SIG-M5 (cell line): ENCODE results near the gene DCDC1.
"Not testable (repeated sequence)": the region's sequence is repeated elsewhere in the genome, so short reads cannot be mapped to it uniquely, and the experiment has no call there.

Experiments used
- DNase-seq: peaks from one replicate; lab custom pipeline; 2025; lab: John Stamatoyannopoulos, UW

DCDC1 gene

DNA sequence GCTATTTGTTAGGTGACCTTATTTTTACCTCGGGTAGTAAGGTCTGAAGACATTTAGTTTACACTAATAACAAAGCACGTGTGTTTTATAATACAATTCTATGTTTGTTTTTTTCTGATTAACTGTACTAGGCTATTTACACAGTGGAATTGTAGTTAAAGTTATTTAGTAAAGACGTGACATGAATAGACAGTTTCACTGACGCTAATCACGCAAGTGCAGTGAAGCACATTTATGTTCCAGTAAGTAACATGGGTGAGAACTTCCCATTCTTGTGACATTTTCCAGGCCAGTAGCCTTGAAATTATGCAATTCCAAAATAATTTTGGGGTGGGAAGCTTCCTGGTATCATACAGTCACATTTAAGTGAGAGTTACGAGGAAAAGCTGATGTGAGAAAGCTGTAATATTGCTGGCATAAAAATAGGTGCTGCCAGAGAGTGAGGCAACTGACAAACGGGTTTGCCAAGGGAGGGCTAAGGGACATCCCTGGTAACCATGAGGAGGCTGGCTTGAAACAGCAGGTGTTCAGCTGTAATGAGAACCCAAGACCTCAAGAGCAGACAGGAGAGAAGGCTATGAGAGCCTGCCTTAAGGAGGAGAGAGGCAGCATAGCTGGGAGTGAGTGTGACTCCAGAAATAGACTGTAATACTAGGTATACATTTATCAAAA lies 378.8 kb downstream of the DCDC1 start:
- no peak for DNase-seq

- DNase-seq, result no peak
Measured at GRCh38 chr11:30987819-30988218, 381.7 kb downstream of the DCDC1 start.

- DNase-seq, result no peak
Measured at GRCh38 chr11:30985536-30985935, 384.0 kb downstream of the DCDC1 start.

GRCh38 chr11:30984827-30985226 lies 384.7 kb downstream of the DCDC1 start:
- DNase-seq, result no peak

DNA sequence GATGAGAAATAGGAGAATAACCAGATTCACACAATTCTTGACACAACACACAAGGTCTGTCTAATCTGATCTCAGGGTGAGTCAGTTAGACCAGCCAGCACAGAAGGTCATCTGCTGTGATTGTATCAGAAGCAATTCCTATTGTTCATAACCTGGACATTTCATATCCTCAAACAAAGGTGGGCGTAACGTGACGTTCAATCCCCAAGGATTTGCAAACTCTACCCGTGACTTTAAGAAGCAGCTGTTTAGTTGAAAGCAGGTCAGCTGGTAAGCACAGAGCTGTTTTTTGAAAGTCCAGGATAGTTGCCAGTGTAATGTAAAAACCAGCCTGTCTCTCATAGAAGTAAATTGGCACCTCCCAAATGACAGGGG lies 385.1 kb downstream of the DCDC1 start:
- no peak for DNase-seq

- no peak for DNase-seq
Measured at GRCh38 chr11:30983776-30984441, 385.6 kb downstream of the DCDC1 start.

GRCh38 chr11:30983143-30983542 lies 386.4 kb downstream of the DCDC1 start:
- no peak for DNase-seq

DNA sequence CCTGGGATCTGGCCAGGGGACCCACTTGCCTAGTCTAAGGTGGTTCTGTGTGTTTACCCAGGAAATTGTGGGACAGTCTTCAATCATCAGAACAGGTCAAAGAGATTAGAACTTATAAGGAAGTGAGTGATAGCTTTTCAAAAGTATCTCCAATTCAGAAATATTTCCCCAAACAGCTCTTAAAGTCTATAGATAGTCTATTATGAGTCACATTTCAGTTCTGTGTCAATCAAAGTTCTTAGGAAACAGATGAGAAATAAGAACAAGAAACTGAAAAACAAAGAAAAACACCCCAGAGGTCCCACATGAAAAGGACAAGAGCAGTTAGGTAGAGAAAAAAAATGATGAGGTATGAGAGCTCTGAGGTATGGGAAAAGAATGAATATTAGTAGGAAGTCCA lies 402.0 kb downstream of the DCDC1 start:
- no peak for DNase-seq

DNA sequence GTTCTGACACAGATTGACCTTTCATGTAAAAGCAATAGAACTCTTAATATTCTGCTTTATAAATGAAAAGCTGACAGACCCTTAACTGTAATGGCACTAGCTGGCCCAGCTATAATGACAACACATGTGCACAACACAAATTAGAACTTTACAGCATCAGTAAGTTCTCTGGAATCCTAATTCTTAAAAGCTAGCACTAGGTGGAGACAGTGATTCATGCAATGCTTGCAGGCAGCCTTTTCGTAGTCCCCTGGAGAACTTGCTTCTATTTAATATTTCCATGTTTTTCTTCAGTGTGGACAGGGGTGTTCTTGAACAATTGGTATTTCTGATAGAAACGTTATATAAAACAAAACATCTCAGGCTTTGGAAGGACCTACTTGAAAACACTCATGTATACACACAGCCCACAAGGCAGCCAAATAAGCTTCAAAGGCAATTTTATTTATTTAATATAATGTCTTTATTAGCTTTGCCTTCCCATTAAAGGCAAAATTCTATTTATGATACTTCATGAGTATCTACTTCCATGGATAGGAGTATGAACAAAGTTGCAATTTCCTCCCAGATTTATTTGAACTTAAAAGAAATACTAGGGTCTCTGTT lies 409.0 kb downstream of the DCDC1 start:
- DNase-seq, result no peak

GRCh38 chr11:30956751-30957150 lies 412.8 kb downstream of the DCDC1 start:
- no peak for DNase-seq

GRCh38 chr11:30949838-30950237 lies 419.7 kb downstream of the DCDC1 start:
- DNase-seq, result no peak

DNA sequence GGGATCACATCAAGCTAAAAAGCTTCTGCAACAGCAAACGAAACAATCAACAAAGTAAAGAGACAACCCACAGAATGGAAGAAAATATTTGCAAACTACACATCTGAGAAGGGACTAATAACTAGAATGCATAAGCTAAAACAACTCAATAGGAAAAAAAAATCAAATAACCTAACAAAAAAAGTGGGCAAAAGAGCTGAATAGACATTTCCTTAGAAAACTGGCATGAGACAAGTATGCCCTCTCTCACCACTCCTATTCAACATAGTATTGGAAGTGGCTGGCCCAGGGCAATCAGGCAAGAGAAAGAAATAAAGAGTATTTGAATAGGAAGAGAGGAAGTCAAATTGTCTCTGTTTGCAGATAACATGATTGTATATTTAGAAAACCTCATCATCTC lies 421.8 kb downstream of the DCDC1 start:
- DNase-seq, result not testable (repeated sequence)

DNA sequence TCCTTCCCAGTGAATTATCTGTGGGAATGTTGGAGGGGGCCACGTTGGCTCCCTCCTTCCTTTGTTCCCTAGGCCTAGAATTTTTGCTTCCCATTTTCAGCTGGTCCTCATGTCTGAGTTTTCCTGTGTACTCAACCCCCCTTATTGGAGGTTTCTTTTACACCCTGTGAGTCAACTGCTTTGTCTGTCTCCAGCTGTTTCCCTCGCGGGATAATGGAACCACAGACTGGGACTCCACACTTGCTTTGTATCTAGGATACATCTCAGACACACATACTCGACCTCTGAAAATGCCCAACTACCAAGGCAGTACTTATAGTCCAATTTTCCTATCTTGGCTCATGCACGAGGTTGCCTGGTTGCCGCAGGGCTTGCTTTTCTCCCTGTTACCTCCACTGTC lies 430.7 kb downstream of the DCDC1 start:
- DNase-seq, result no peak

GRCh38 chr11:30938171-30938570 lies 431.4 kb downstream of the DCDC1 start:
- no peak for DNase-seq

DNA sequence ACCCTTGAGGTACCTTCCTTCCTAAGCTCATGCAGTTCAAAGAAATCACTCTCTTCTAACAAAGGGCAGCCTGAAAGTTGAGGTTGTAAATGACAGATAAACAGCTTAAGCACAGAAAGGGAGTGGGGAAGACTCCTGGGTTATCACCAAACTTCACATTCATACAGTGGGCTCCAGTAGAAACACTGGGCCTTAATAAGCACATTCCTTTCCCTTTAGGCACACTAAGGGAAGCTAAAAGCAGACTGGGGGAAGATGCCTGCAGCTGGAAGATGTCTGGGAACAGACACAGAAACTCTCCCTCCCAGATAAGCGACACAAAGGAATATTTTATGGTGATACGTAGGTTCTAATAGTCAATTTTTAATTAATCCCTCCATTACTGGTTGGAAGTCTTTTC lies 433.0 kb downstream of the DCDC1 start:
- DNase-seq, result no peak

- DNase-seq, result no peak
Measured at GRCh38 chr11:30935861-30936260, 433.7 kb downstream of the DCDC1 start.

- no peak for DNase-seq
Measured at GRCh38 chr11:30926130-30926529, 443.4 kb downstream of the DCDC1 start.

DNA sequence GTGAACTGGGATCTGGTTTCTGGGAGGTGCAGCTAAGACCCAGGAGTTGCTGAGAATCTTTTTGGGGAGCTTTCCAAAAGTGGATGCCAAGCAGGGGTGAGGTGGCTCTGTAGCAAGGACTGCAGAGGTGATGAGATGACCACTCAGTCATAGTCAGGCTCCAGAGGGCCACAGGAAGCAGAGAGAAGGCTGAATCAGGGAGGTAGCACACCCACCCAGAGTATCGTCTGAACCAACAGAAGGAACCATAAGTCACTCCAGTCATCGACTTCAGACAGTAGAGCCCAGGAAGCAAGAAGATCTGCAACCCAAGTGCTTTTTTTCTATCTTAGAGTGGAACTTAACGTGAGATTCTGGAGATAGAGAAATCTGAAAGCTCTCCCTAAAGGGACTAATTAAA lies 447.7 kb downstream of the DCDC1 start:
- no peak for DNase-seq

DNA sequence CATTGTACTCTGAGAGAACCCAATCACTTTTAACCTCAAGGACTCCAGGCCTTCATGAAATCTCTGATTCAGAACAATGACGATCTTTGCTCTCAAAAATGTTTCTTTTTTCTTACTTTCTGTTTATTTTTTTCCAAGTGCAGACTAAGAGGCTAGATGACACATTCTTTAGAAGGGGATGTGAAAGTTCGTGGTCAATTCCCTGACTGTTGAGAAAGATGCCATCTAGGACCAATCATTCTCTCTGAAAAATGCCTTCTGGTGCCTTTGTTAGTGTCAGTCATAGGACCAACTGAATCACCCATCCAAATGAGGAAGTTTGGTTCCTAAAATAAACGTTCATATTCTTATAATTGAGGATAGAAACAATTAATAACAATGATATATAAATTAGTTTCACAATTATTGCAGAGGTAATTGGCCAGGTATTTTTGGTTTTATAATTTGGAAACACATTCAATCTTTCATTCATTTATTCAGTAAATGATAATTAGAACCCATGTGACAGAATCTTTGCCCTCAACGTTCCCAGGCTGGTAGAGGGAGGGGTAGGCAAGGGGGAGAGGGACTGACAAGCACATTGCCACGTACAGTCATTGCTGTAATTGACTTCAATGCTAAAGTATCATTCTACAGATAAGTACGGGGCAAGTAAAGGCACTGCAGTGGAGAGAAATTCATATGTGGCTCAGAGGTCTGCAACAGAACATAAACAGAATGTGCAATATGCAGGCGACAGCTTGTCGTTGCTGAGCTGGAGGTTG lies 450.0 kb downstream of the DCDC1 start:
- DNase-seq, result peak; percentile 53

GRCh38 chr11:30917859-30918478 lies 451.6 kb downstream of the DCDC1 start:
- no peak for DNase-seq

GRCh38 chr11:30917266-30917665 lies 452.3 kb downstream of the DCDC1 start:
- DNase-seq, result no peak

- DNase-seq, result no peak
Measured at GRCh38 chr11:30916764-30917163, 452.8 kb downstream of the DCDC1 start.
